GM12878 (cell line): Measurements from ENCODE around the gene MYO1E. TPM values are rescaled to one million over a fixed set of nuclear protein-coding genes. Genes with fewer than 3 reads are reported as not detected.

Experiments
- ATAC-seq: fragments of 200-7000 bp; cut with Tn5 transposase; 3 replicates; pipeline ENCODE4 v1.9.1; 2020; ENCODE audit warnings: mild to moderate bottlenecking, moderate library complexity
- BruUV-seq: library from RNA; stranded (reverse); fragments of 400-500 nt; replicated peaks from 2 replicates; lab custom pipeline; 2021; lab: Mats Ljungman, UMichigan
- CTCF ChIA-PET: fragments of 300-600 bp; sonication (Branson Sonifier 250); formaldehyde crosslinking; extraction: SDS; loops from one replicate; lab custom pipeline; 2021; ENCODE audit warnings: inconsistent platforms; lab: Yijun Ruan, JAX
- POLR2A ChIA-PET: fragments of 350-600 bp; formaldehyde crosslinking; extraction: SDS; loops from one replicate; lab custom pipeline; 2021; ENCODE audit warnings: inconsistent platforms; lab: Charles Lee
- RAD21 ChIA-PET: fragments of 300-600 bp; sonication (Branson Sonifier 250); formaldehyde crosslinking; loops from one replicate; lab custom pipeline; 2023; ENCODE audit warnings: antibody characterized with exemption; ENCODE audit not compliant: unreplicated experiment; lab: Charles Lee
- SMC1A ChIA-PET: fragments of 300-600 bp; sonication (Branson Sonifier 250); formaldehyde crosslinking; loops from one replicate; lab custom pipeline; 2023; ENCODE audit not compliant: unreplicated experiment, uncharacterized antibody; lab: Charles Lee
- DNase-seq: peaks from one replicate; pipeline ENCODE4 v3.0.0-alpha.2; 2011; ENCODE audit warnings: low read depth, low spot score
- FAIRE-seq: peaks from 3 replicates; lab custom pipeline; 2011; peaks lifted over from hg19 to GRCh38; lab: Jason Lieb, UNC
- H2AFZ ChIP-seq: 2 replicates; pipeline ENCODE4 v1.6.0; 2011; ENCODE audit warnings: low read depth, low read length, control low read depth; ENCODE audit not compliant: control insufficient read depth
- H3K27ac ChIP-seq: 2 replicates; pipeline ENCODE4 v1.5.1; 2011; ENCODE audit warnings: control low read depth; ENCODE audit not compliant: control insufficient read depth, insufficient read depth
- H3K27me3 ChIP-seq, 2 experiments: replicated peaks in 1 of 2; 2 replicates each; pipeline versions ENCODE4 v1.6.0 to v1.6.1; 2011; ENCODE audit warnings: low read length in 1 of 2; ENCODE audit not compliant: control insufficient read depth in 2 of 2, insufficient read depth in 2 of 2
- H3K36me3 ChIP-seq, 2 experiments: 2 replicates each; pipeline ENCODE4 v1.5.1; 2011; ENCODE audit warnings: low read length in 1 of 2; ENCODE audit not compliant: control insufficient read depth in 2 of 2, insufficient read depth in 2 of 2
- H3K4me1 ChIP-seq: 2 replicates; pipeline ENCODE4 v1.6.1; 2011; ENCODE audit warnings: mild to moderate bottlenecking, low read length, moderate library complexity, mixed read lengths; ENCODE audit not compliant: control insufficient read depth, insufficient read depth
- H3K4me2 ChIP-seq: 2 replicates; pipeline ENCODE4 v1.6.0; 2011; ENCODE audit warnings: control low read depth; ENCODE audit not compliant: control insufficient read depth, insufficient read depth
- H3K4me3 ChIP-seq: fragments of 200-600 bp; sonication (generic); 2 replicates; pipeline ENCODE4 v1.5.1; 2016
- H3K79me2 ChIP-seq: 2 replicates; pipeline ENCODE4 v1.6.0; 2011; ENCODE audit warnings: low read length; ENCODE audit not compliant: control insufficient read depth, insufficient read depth
- H3K9ac ChIP-seq: 2 replicates; pipeline ENCODE4 v1.8.0; 2011; ENCODE audit warnings: low read length, control low read depth, mixed read lengths; ENCODE audit not compliant: control insufficient read depth, insufficient read depth
- H3K9me3 ChIP-seq: replicated peaks from 3 replicates; pipeline ENCODE4 v1.5.1; 2011; ENCODE audit warnings: mild to moderate bottlenecking, low read length; ENCODE audit not compliant: control insufficient read depth, insufficient read depth
- H4K20me1 ChIP-seq: 2 replicates; pipeline ENCODE4 v1.6.0; 2011; ENCODE audit not compliant: control insufficient read depth, insufficient read depth
- BACH1 ChIP-seq: fragments of 450-650 bp; IDR thresholded peaks from 2 replicates; pipeline ENCODE4 v1.6.1; 2017; ENCODE audit warnings: mild to moderate bottlenecking, borderline replicate concordance
- BCL11A ChIP-seq: IDR thresholded peaks from 2 replicates; pipeline ENCODE4 v1.6.1; 2011; ENCODE audit warnings: low read depth, low read length
- CBX3 ChIP-seq: fragments of 200-600 bp; sonication (generic); IDR thresholded peaks from 2 replicates; pipeline ENCODE4 v1.6.1; 2016; ENCODE audit warnings: low read depth, borderline replicate concordance
- CHD2 ChIP-seq: IDR thresholded peaks from 2 replicates; pipeline ENCODE4 v1.6.1; 2011; ENCODE audit warnings: low read depth, low read length, improper control_type of control experiment, borderline replicate concordance
- MLLT1 ChIP-seq: fragments of 450-650 bp; IDR thresholded peaks from 2 replicates; pipeline ENCODE4 v1.6.1; 2016; ENCODE audit warnings: mild to moderate bottlenecking
- MTA2 ChIP-seq: fragments of 450-650 bp; IDR thresholded peaks from 2 replicates; pipeline ENCODE4 v1.6.1; 2016; ENCODE audit warnings: low read depth, mild to moderate bottlenecking, moderate library complexity
- MTA3 ChIP-seq: IDR thresholded peaks from 2 replicates; pipeline ENCODE4 v1.6.1; 2012; ENCODE audit warnings: low read length, inconsistent platforms, borderline replicate concordance
- NR2C1 ChIP-seq: fragments of 450-650 bp; IDR thresholded peaks from 2 replicates; pipeline ENCODE4 v1.6.1; 2017; ENCODE audit warnings: antibody characterized with exemption, mild to moderate bottlenecking, moderate library complexity
- NR2F1 ChIP-seq: fragments of 450-650 bp; conservative IDR thresholded peaks from 2 replicates; pipeline ENCODE4 v1.6.1; 2017; ENCODE audit warnings: mild to moderate bottlenecking
- RAD21 ChIP-seq: IDR thresholded peaks from 2 replicates; pipeline ENCODE4 v1.6.1; 2011; ENCODE audit warnings: mild to moderate bottlenecking, low read depth, low read length, moderate library complexity; ENCODE audit not compliant: insufficient read depth
- RCOR1 ChIP-seq: conservative IDR thresholded peaks from 2 replicates; pipeline ENCODE4 v1.6.1; 2012; ENCODE audit warnings: low read depth, low read length, improper control_type of control experiment
- RELB ChIP-seq: fragments of 450-650 bp; IDR thresholded peaks from 2 replicates; pipeline ENCODE4 v1.6.1; 2017; ENCODE audit warnings: low read depth, mild to moderate bottlenecking, moderate library complexity
- RUNX3 ChIP-seq: IDR thresholded peaks from 2 replicates; pipeline ENCODE4 v1.6.1; 2012; ENCODE audit warnings: low read length, inconsistent platforms
- SIN3A ChIP-seq: IDR thresholded peaks from 2 replicates; pipeline ENCODE4 v1.6.1; 2012; ENCODE audit warnings: low read depth, low read length, improper control_type of control experiment
- SPI1 ChIP-seq: IDR thresholded peaks from 2 replicates; pipeline ENCODE4 v1.6.1; 2011; ENCODE audit warnings: low read depth, mild to moderate bottlenecking, low read length, moderate library complexity, borderline replicate concordance; ENCODE audit not compliant: insufficient read depth
- SREBF1 ChIP-seq: IDR thresholded peaks from 2 replicates; pipeline ENCODE4 v1.6.1; 2012; ENCODE audit warnings: mild to moderate bottlenecking, low read length
- SUZ12 ChIP-seq: fragments of 200-600 bp; sonication (generic); IDR thresholded peaks from one replicate; pipeline ENCODE4 v1.6.1; 2018; ENCODE audit warnings: antibody characterized with exemption, mild to moderate bottlenecking; ENCODE audit not compliant: unreplicated experiment
- ZBTB40 ChIP-seq: fragments of 450-650 bp; IDR thresholded peaks from 2 replicates; pipeline ENCODE4 v1.6.1; 2016; ENCODE audit warnings: mild to moderate bottlenecking, moderate library complexity, borderline replicate concordance
- ZNF24 ChIP-seq: fragments of 450-650 bp; IDR thresholded peaks from 2 replicates; pipeline ENCODE4 v1.6.1; 2017; ENCODE audit warnings: antibody characterized with exemption, mild to moderate bottlenecking
- WGBS: methylation state at CpG from one replicate; pipeline ENCODE4 v1.1.6; 2016; ENCODE audit warnings: low lambda C conversion rate; ENCODE audit not compliant: insufficient replicate concordance, insufficient coverage; ENCODE audit errors: missing lambda C conversion rate; 5-methylcytosine and 5-hydroxymethylcytosine counted together
- in situ Hi-C: fragments of 300-500 bp; cut with MboI; formaldehyde crosslinking; loops from 9 replicates; pipeline ENCODE4 v1.14.3; 2018; ENCODE audit warnings: mixed read lengths
- intact Hi-C: fragments of 100-400 bp; cut with micrococcal nuclease; formaldehyde crosslinking; loops from one replicate; pipeline ENCODE4 v1.14.2; 2022; ENCODE audit not compliant: unreplicated experiment
- polyA plus RNA-seq, 11 experiments: library from polyadenylated mRNA; depleted of rRNA in 4 of 11; unstranded in 6 of 11; stranded (reverse) in 5 of 11; fragments of >200 nt; fragmentation: Nextera tagmentation in 4 of 11; fragmentation: Illumina TruSeq in 1 of 11; extraction: Ambion mirVana in 4 of 11; extraction: Trizol in 1 of 11; gene quantifications; 1 replicate in 1 of 11; 2 replicates in 10 of 11; pipeline versions ENCODE4 v1.2.1 to v1.2.3, GENCODE V29; 2011 to 2016; ENCODE audit warnings: inconsistent platforms in 2 of 11, missing spikeins in 2 of 11, low read depth in 1 of 11
- total RNA-seq, 4 experiments: library from RNA; depleted of rRNA in 3 of 4; stranded (reverse); fragments of >200 nt in 3 of 4; fragmentation: Illumina TruSeq in 1 of 4; extraction: Trizol in 1 of 4; gene quantifications; 2 replicates each; pipeline versions ENCODE4 v1.2.1 to v1.2.3, GENCODE V29; 2013 to 2021

Gene MYO1E
- total and polyA plus RNA-seq, 10 of the 15 experiments (the other 5 are each of a cell fraction or from before 2014, with no cell fraction given), result 10.3 to 266 (median 64.9) TPM

- no peak for TF ChIP-seq CBX3
- TF ChIP-seq ZBTB40, result no peak
- no peak for TF ChIP-seq ZNF24
- TF ChIP-seq MTA3, result no peak
- no peak for TF ChIP-seq SREBF1
- TF ChIP-seq BCL11A, result no peak
- TF ChIP-seq NR2F1, result no peak
- no peak for TF ChIP-seq RAD21
- TF ChIP-seq NR2C1, result no peak
Measured at GRCh38 chr15:59340325-59340724, 32.3 kb downstream of the MYO1E start (continued).

GRCh38 chr15:59339252-59339672, 33.4 kb downstream of the MYO1E start:
- SMC1A ChIA-PET, result no interaction called here
- CTCF ChIA-PET, result no interaction called here
- BruUV-seq, result no TSS peak
- H3K9ac ChIP-seq, result no peak overlapping the region
- ATAC-seq (no peak), FAIRE-seq (no peak), DNase-seq (no peak)
- WGBS, result 84% methylated on average over 3 of the region's 3 CpGs
- H3K36me3 ChIP-seq, result no peaks in the 10 kb centered on the region; a peak in 1 of 4 replicates
- H3K4me3 ChIP-seq, result no peak overlapping the region
- no peak overlapping the region for H2AFZ ChIP-seq
- H3K4me1 ChIP-seq, result peaks cover 23% of the 10 kb centered on the region
- H3K27ac ChIP-seq, result no peak overlapping the region
- intact Hi-C loops (no loop called here), in situ Hi-C loops (no loop called here)
- H3K9me3 ChIP-seq, result peaks cover 1% of the 10 kb centered on the region
- H3K79me2 ChIP-seq, result peaks cover 76% of the 10 kb centered on the region
- H4K20me1 ChIP-seq, result no peaks in the 10 kb centered on the region
- H3K27me3 ChIP-seq, result no peaks in the 10 kb centered on the region
- POLR2A ChIA-PET, result no interaction called here
- RAD21 ChIA-PET, result no interaction called here
- H3K4me2 ChIP-seq, result no peak overlapping the region
- no peak for TF ChIP-seq SIN3A
- no peak for TF ChIP-seq CHD2
- no peak for TF ChIP-seq RUNX3
- no peak for TF ChIP-seq SUZ12
- TF ChIP-seq MLLT1, result no peak
- TF ChIP-seq RCOR1, result no peak
- TF ChIP-seq MTA2, result no peak
- TF ChIP-seq SPI1, result no peak
- no peak for TF ChIP-seq BACH1
- no peak for TF ChIP-seq RELB
